Neuronal stem cell (in vitro differentiated cells): ENCODE measurements around the gene NCF4.

Source experiments
- DNase-seq: peaks from one replicate; pipeline ENCODE4 v3.0.0-alpha.2; 2013; ENCODE audit warnings: low spot score
- H2AFZ ChIP-seq: one replicate; pipeline ENCODE4 v1.6.1; 2013; ENCODE audit warnings: mild to moderate bottlenecking, low read length, inconsistent platforms
- H2AK5ac ChIP-seq: 2 replicates; pipeline ENCODE4 v1.6.1; 2013; ENCODE audit warnings: low read depth, mild to moderate bottlenecking, inconsistent platforms, low read length, moderate library complexity, mixed read lengths
- H2BK120ac ChIP-seq: 2 replicates; pipeline ENCODE4 v1.6.1; 2013; ENCODE audit warnings: low read depth, mild to moderate bottlenecking, inconsistent platforms, low read length, moderate library complexity, mixed read lengths
- H2BK12ac ChIP-seq: one replicate; pipeline ENCODE4 v1.6.1; 2013; ENCODE audit warnings: low read length, inconsistent platforms
- H2BK15ac ChIP-seq: 2 replicates; pipeline ENCODE4 v1.6.1; 2013; ENCODE audit warnings: mild to moderate bottlenecking, low read length, inconsistent platforms, mixed read lengths
- H2BK5ac ChIP-seq: one replicate; pipeline ENCODE4 v1.6.1; 2013; ENCODE audit warnings: inconsistent platforms, mild to moderate bottlenecking, low read length, moderate library complexity
- H3K14ac ChIP-seq: one replicate; pipeline ENCODE4 v1.6.1; 2013; ENCODE audit warnings: low read length, inconsistent platforms
- H3K18ac ChIP-seq: 2 replicates; pipeline ENCODE4 v1.6.1; 2013; ENCODE audit warnings: low read length, inconsistent platforms
- H3K23ac ChIP-seq: 2 replicates; pipeline ENCODE4 v1.6.1; 2013; ENCODE audit warnings: low read depth, mild to moderate bottlenecking, mixed read lengths, low read length, inconsistent platforms; ENCODE audit not compliant: poor library complexity
- H3K27ac ChIP-seq: replicated peaks from 3 replicates; pipeline ENCODE4 v1.5.1; 2013; ENCODE audit warnings: low read length, inconsistent platforms
- H3K27me3 ChIP-seq, 3 experiments: 2 replicates each; pipeline ENCODE4 v1.6.1; 2013; ENCODE audit warnings: low read length in 3 of 3, mild to moderate bottlenecking in 2 of 3, inconsistent platforms in 1 of 3, low read depth in 1 of 3, mixed read lengths in 1 of 3, moderate library complexity in 1 of 3; ENCODE audit not compliant: control insufficient read depth in 3 of 3, insufficient read depth in 3 of 3
- H3K36me3 ChIP-seq, 2 donors: replicated peaks in 1 of 2; 2 replicates each; pipeline ENCODE4 v1.6.1; 2013; ENCODE audit warnings: low read length in 2 of 2; ENCODE audit not compliant: control insufficient read depth in 2 of 2, insufficient read depth in 2 of 2
- H3K4ac ChIP-seq: 2 replicates; pipeline ENCODE4 v1.6.1; 2013; ENCODE audit warnings: inconsistent platforms, mild to moderate bottlenecking, low read length, moderate library complexity
- H3K4me1 ChIP-seq, 2 donors: 1 replicate in 1 of 2; 2 replicates in 1 of 2; pipeline ENCODE4 v1.6.1; 2013; ENCODE audit warnings: low read length in 2 of 2, low read depth in 1 of 2; ENCODE audit not compliant: control insufficient read depth in 2 of 2, insufficient read depth in 1 of 2
- H3K4me2 ChIP-seq: one replicate; pipeline ENCODE4 v1.6.1; 2013; ENCODE audit warnings: mild to moderate bottlenecking, low read length, inconsistent platforms; ENCODE audit not compliant: insufficient read depth, poor library complexity, severe bottlenecking
- H3K4me3 ChIP-seq, 2 donors: 2 replicates each; pipeline ENCODE4 v1.5.1; 2013; ENCODE audit warnings: low read length in 2 of 2, mild to moderate bottlenecking in 2 of 2, inconsistent platforms in 1 of 2, moderate library complexity in 1 of 2
- H3K79me1 ChIP-seq: one replicate; pipeline ENCODE4 v1.6.1; 2013; ENCODE audit warnings: low read depth, mild to moderate bottlenecking, inconsistent platforms, low read length, moderate library complexity
- H3K9ac ChIP-seq: one replicate; pipeline ENCODE4 v1.6.1; 2013; ENCODE audit warnings: mild to moderate bottlenecking, low read depth, low read length, inconsistent platforms; ENCODE audit not compliant: poor library complexity
- H3K9me3 ChIP-seq, 2 donors: replicated peaks in 1 of 2; 2 replicates each; pipeline versions ENCODE3 to v1.6.1; 2013; ENCODE audit warnings: low read length in 2 of 2, mild to moderate bottlenecking in 2 of 2, inconsistent platforms in 1 of 2, low read depth in 1 of 2, mixed read lengths in 1 of 2, moderate library complexity in 1 of 2; ENCODE audit not compliant: control insufficient read depth in 2 of 2, insufficient read depth in 1 of 2
- H4K8ac ChIP-seq: one replicate; pipeline ENCODE4 v1.6.1; 2013; ENCODE audit warnings: low read depth, mild to moderate bottlenecking, inconsistent platforms, low read length, moderate library complexity
- H4K91ac ChIP-seq: one replicate; pipeline ENCODE4 v1.6.1; 2013; ENCODE audit warnings: low read length, low read depth, mild to moderate bottlenecking, inconsistent platforms; ENCODE audit not compliant: poor library complexity
- WGBS, 2 donors: extraction: QIAGEN DNeasy Blood & Tissue Kit; methylation state at CpG; one replicate each; pipeline ENCODE4 v1.1.7; 2013; ENCODE audit warnings: missing lambda C conversion rate in 2 of 2, mixed read lengths in 1 of 2; ENCODE audit not compliant: insufficient read length in 2 of 2, insufficient replicate concordance in 1 of 2; ENCODE audit errors: extremely low coverage in 2 of 2; 5-methylcytosine and 5-hydroxymethylcytosine counted together

NCF4 gene

GRCh38 chr22:36872866-36873498 lies 12.2 kb downstream of the NCF4 start:
- Histone ChIP-seq H3K79me1 (no peaks in the 10 kb centered on the region), H3K4me2 (no peak overlapping the region), H3K9me3 (no peaks in the 10 kb centered on the region), H3K18ac (no peak overlapping the region), H3K14ac (no peak overlapping the region), H2AK5ac (no peak overlapping the region), H3K4me1 (no peaks in the 10 kb centered on the region), H4K8ac (no peak overlapping the region), H3K9ac (no peak overlapping the region), H3K27ac (no peak overlapping the region), H3K36me3 (no peaks in the 10 kb centered on the region), H3K27me3 (peaks cover 0 to 22% (median 0%) of the 10 kb centered on the region in 3 experiments), H2AFZ (no peak overlapping the region), H3K4ac (no peak overlapping the region), H2BK5ac (no peak overlapping the region), H2BK12ac (no peak overlapping the region), H4K91ac (no peak overlapping the region), H3K23ac (no peak overlapping the region), H2BK120ac (no peak overlapping the region), H2BK15ac (no peak overlapping the region), H3K4me3 (no peak overlapping the region)
- DNase-seq = no peak
- 100% methylated on average over 2 of the region's 2 CpGs for WGBS, 2 donors

- H3K4me2 ChIP-seq = no peak overlapping the region
- no peaks in the 10 kb centered on the region for H3K79me1 ChIP-seq
- peaks cover 0 to 30% (median 0%) of the 10 kb centered on the region in 3 experiments for H3K27me3 ChIP-seq
- no peaks in the 10 kb centered on the region for H3K36me3 ChIP-seq
- H4K91ac ChIP-seq = no peak overlapping the region
- whole genome bisulfite sequencing, 2 donors = no CpG with 5 or more reads among the region's 6 CpGs
- H3K14ac ChIP-seq = no peak overlapping the region
- DNase-seq = no peak
- peak overlapping the region; percentile 15 for H2AK5ac ChIP-seq
- H2BK5ac ChIP-seq = no peak overlapping the region
- H2BK15ac ChIP-seq = no peak overlapping the region
- H3K27ac ChIP-seq = no peak overlapping the region
- no peak overlapping the region for H3K4ac ChIP-seq
- no peak overlapping the region for H2BK120ac ChIP-seq
- H3K4me3 ChIP-seq = no peak overlapping the region
- no peak overlapping the region for H3K9ac ChIP-seq
- H2BK12ac ChIP-seq = no peak overlapping the region
- H3K18ac ChIP-seq = peak overlapping the region; percentile 5
- H4K8ac ChIP-seq = no peak overlapping the region
- H3K4me1 ChIP-seq = no peaks in the 10 kb centered on the region
- no peaks in the 10 kb centered on the region for H3K9me3 ChIP-seq
- peak overlapping the region; percentile 11 for H2AFZ ChIP-seq
- no peak overlapping the region for H3K23ac ChIP-seq
These were observed 13.0 kb downstream of the NCF4 start for GRCh38 chr22:36873614-36874308.

GRCh38 chr22:36874309-36874696 lies 13.5 kb downstream of the NCF4 start:
- no CpG with 5 or more reads among the region's 2 CpGs for WGBS, 2 donors
- H2AK5ac ChIP-seq = peak overlapping the region; percentile 15
- no peak overlapping the region for H3K4me2 ChIP-seq
- no peak overlapping the region for H3K9ac ChIP-seq
- H3K14ac ChIP-seq = no peak overlapping the region
- H3K27ac ChIP-seq = no peak overlapping the region
- H2BK120ac ChIP-seq = no peak overlapping the region
- H3K27me3 ChIP-seq = peaks cover 0 to 32% (median 0%) of the 10 kb centered on the region in 3 experiments
- DNase-seq = no peak
- H3K4me1 ChIP-seq = no peaks in the 10 kb centered on the region
- no peak overlapping the region for H3K4ac ChIP-seq
- no peak overlapping the region for H2BK15ac ChIP-seq
- H3K79me1 ChIP-seq = no peaks in the 10 kb centered on the region
- H3K4me3 ChIP-seq = no peak overlapping the region
- H2BK12ac ChIP-seq = no peak overlapping the region
- H4K8ac ChIP-seq = no peak overlapping the region
- peak overlapping the region; percentile 5 for H3K18ac ChIP-seq
- no peaks in the 10 kb centered on the region for H3K9me3 ChIP-seq
- no peaks in the 10 kb centered on the region for H3K36me3 ChIP-seq
- no peak overlapping the region for H2AFZ ChIP-seq
- H3K23ac ChIP-seq = no peak overlapping the region
- H2BK5ac ChIP-seq = no peak overlapping the region
- H4K91ac ChIP-seq = no peak overlapping the region

- Histone ChIP-seq H2AK5ac (no peak overlapping the region), H2BK120ac (no peak overlapping the region), H3K14ac (no peak overlapping the region), H4K8ac (no peak overlapping the region), H3K79me1 (no peaks in the 10 kb centered on the region), H3K27ac (no peak overlapping the region), H3K4me3 (no peak overlapping the region), H2BK15ac (no peak overlapping the region), H3K27me3 (peaks cover 0 to 30% (median 0%) of the 10 kb centered on the region in 3 experiments), H3K4me2 (no peak overlapping the region), H3K4me1 (no peaks in the 10 kb centered on the region), H2AFZ (no peak overlapping the region), H2BK5ac (no peak overlapping the region), H4K91ac (no peak overlapping the region), H3K36me3 (no peaks in the 10 kb centered on the region), H3K23ac (no peak overlapping the region), H2BK12ac (no peak overlapping the region), H3K9ac (no peak overlapping the region), H3K9me3 (no peaks in the 10 kb centered on the region), H3K4ac (no peak overlapping the region), H3K18ac (no peak overlapping the region)
- DNase-seq = no peak
- WGBS, 2 donors = no CpG with 5 or more reads among the region's 9 CpGs
These were observed 13.9 kb downstream of the NCF4 start for GRCh38 chr22:36874736-36875135.
